HepG2 (cell line): ENCODE measurements around the gene MAP2K5. TPM values are rescaled to one million over a fixed set of nuclear protein-coding genes. Genes with fewer than 3 reads are reported as not detected.

Experiments
- ATAC-seq: fragments of 200-7000 bp; cut with Tn5 transposase; 3 replicates; pipeline ENCODE4 v1.9.1; 2020; ENCODE audit warnings: mild to moderate bottlenecking, moderate library complexity
- BruUV-seq: library from RNA; stranded (reverse); fragments of 400-500 nt; replicated peaks from 2 replicates; lab custom pipeline; 2021; lab: Mats Ljungman, UMichigan
- CTCF ChIA-PET: fragments of 300-600 bp; formaldehyde crosslinking; extraction: SDS; loops from one replicate; lab custom pipeline; 2021; ENCODE audit warnings: low total read pairs, inconsistent platforms, low intra/inter-chr PET ratio; lab: Yijun Ruan, JAX
- POLR2A ChIA-PET: fragments of 350-600 bp; sonication (Branson Sonifier 250); formaldehyde crosslinking; loops from one replicate; lab custom pipeline; 2020; ENCODE audit warnings: antibody characterized with exemption, inconsistent platforms; lab: Yijun Ruan, JAX
- DNase-seq: peaks from one replicate; pipeline ENCODE4 v3.0.0-alpha.2; 2015; ENCODE audit warnings: low spot score
- FAIRE-seq: peaks from 3 replicates; lab custom pipeline; 2011; peaks lifted over from hg19 to GRCh38; lab: Jason Lieb, UNC
- H2AFZ ChIP-seq: one replicate; pipeline ENCODE4 v1.6.1; 2011; ENCODE audit warnings: low read length, inconsistent platforms
- H3K27ac ChIP-seq: fragments of 300-600 bp; 3 replicates; pipeline ENCODE4 v1.8.0; 2011; ENCODE audit warnings: mixed run types, mild to moderate bottlenecking, mixed read lengths, low read length, inconsistent platforms; ENCODE audit not compliant: insufficient read depth; ENCODE audit errors: extremely low read length
- H3K27me3 ChIP-seq, 2 experiments: fragments of 200-600 bp in 1 of 2; 2 replicates in 1 of 2; 3 replicates in 1 of 2; pipeline versions ENCODE4 v1.6.0 to v1.8.0; 2011; ENCODE audit warnings: low read length in 2 of 2, mild to moderate bottlenecking in 2 of 2, moderate library complexity in 2 of 2, inconsistent platforms in 1 of 2; ENCODE audit not compliant: insufficient read depth in 2 of 2, control insufficient read depth in 1 of 2
- H3K36me3 ChIP-seq, 2 experiments: fragments of 200-600 bp in 1 of 2; replicated peaks in 1 of 2; 2 replicates in 1 of 2; 3 replicates in 1 of 2; pipeline versions ENCODE4 v1.5.1 to v1.8.0; 2011; ENCODE audit warnings: low read length in 2 of 2, inconsistent platforms in 1 of 2; ENCODE audit not compliant: insufficient read depth in 2 of 2, control insufficient read depth in 1 of 2
- H3K4me1 ChIP-seq: 2 replicates; pipeline ENCODE4 v1.5.1; 2012; ENCODE audit warnings: low read length, inconsistent platforms; ENCODE audit not compliant: insufficient read depth
- H3K4me2 ChIP-seq: 2 replicates; pipeline ENCODE4 v1.6.0; 2011; ENCODE audit warnings: low read depth, low read length, inconsistent platforms
- H3K4me3 ChIP-seq, 3 experiments: fragments of 200-600 bp in 1 of 3; sonication (generic), shearing (Covaris generic) in 1 of 3; replicated peaks in 1 of 3; 2 replicates each; pipeline ENCODE4 v1.5.1; 2011 to 2016; ENCODE audit warnings: low read length in 3 of 3, inconsistent platforms in 2 of 3, low read depth in 2 of 3, mild to moderate bottlenecking in 2 of 3, control low read depth in 1 of 3, mixed read lengths in 1 of 3; ENCODE audit not compliant: insufficient read depth in 1 of 3
- H3K79me2 ChIP-seq: one replicate; pipeline ENCODE4 v1.6.1; 2011; ENCODE audit warnings: low read length, inconsistent platforms; ENCODE audit not compliant: insufficient read depth
- H3K9ac ChIP-seq: 2 replicates; pipeline ENCODE4 v1.6.0; 2011; ENCODE audit warnings: mild to moderate bottlenecking, low read depth, low read length, inconsistent platforms; ENCODE audit not compliant: insufficient read depth
- H3K9me3 ChIP-seq: 2 replicates; pipeline ENCODE4 v1.5.1; 2012; ENCODE audit warnings: mild to moderate bottlenecking, low read length
- H4K20me1 ChIP-seq: 2 replicates; pipeline ENCODE4 v1.6.0; 2011; ENCODE audit warnings: inconsistent platforms, mild to moderate bottlenecking, low read length, moderate library complexity; ENCODE audit not compliant: insufficient read depth
- ATAD3A ChIP-seq: sonication (generic); formaldehyde crosslinking; IDR thresholded peaks from 2 replicates; pipeline ENCODE4 v1.4.0; 2020; ENCODE audit warnings: missing genetic modification reagents
- KLF6 ChIP-seq: IDR thresholded peaks from 2 replicates; pipeline ENCODE4 v1.8.0; 2016; ENCODE audit warnings: missing biosample characterization, missing genetic modification reagents
- ZNF652 ChIP-seq: IDR thresholded peaks from 2 replicates; pipeline ENCODE4 v1.6.1; 2016; ENCODE audit warnings: low read depth, borderline replicate concordance
- WGBS: methylation state at CpG from one replicate; pipeline ENCODE4 v1.1.6; 2017; ENCODE audit warnings: low lambda C conversion rate; 5-methylcytosine and 5-hydroxymethylcytosine counted together
- in situ Hi-C: cut with HindIII; loops from 2 replicates; pipeline ENCODE4 v1.10.0; 2017; ENCODE audit warnings: low pct_unique_long_range_greater_than_20kb; ENCODE audit not compliant: extremely low pct_ligation_motif_present
- intact Hi-C: fragments of 100-400 bp; cut with micrococcal nuclease; formaldehyde crosslinking; loops from one replicate; pipeline ENCODE4 v1.10.0; 2022; ENCODE audit not compliant: unreplicated experiment
- polyA plus RNA-seq, 8 experiments: library from polyadenylated mRNA; depleted of rRNA in 3 of 8; stranded (reverse) in 7 of 8; unstranded in 1 of 8; fragments of >200 nt; fragmentation: Illumina TruSeq in 4 of 8; extraction: Trizol in 4 of 8; gene quantifications; 2 replicates each; pipeline versions ENCODE4 v1.2.1 to v1.2.3, GENCODE V29; 2011 to 2016; ENCODE audit warnings: low read depth in 4 of 8, missing spikeins in 1 of 8, mixed read lengths in 1 of 8; ENCODE audit not compliant: insufficient read depth in 1 of 8
- total RNA-seq, 5 experiments: library from RNA; depleted of rRNA; stranded (reverse); fragments of >200 nt; fragmentation: Illumina TruSeq; extraction: Trizol; gene quantifications; 2 replicates each; pipeline ENCODE4 v1.2.3, GENCODE V29; 2016; ENCODE audit warnings: low read depth in 1 of 5
- TF ChIP-seq, protein P1 (sequence below), 2 experiments: sonication (generic) in 1 of 2; formaldehyde crosslinking in 1 of 2; IDR thresholded peaks; 2 replicates each; pipeline versions ENCODE4 v1.4.0 to v1.6.1; 2016 to 2020; ENCODE audit warnings: borderline replicate concordance in 1 of 2, low read depth in 1 of 2, mild to moderate bottlenecking in 1 of 2, missing genetic modification reagents in 1 of 2

Gene MAP2K5
- total and polyA plus RNA-seq, 2 of the 13 experiments (the other 11 are each of a cell fraction or from before 2014, with no cell fraction given), result 4.0 to 4.3 TPM

DNA sequence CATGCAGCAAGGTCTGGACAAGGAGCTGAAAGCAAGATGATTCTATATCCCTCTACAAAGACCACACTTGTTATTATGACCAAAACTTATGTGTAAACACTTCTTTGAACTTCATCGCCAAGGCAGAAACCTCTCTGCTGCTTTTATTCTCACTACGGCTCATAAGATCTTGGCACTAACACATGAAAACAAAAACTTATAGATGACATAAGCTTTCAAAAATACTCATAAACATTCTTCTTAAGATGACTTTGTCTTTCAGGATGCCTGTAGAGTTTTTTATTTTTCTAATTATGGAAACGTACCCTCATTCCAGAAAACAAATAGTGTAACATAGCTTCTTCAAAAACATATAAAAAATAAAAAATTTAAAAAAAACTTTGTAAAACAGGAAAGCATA is 34.1 kb upstream of the MAP2K5 start:
- Histone ChIP-seq H3K4me1 (0 out of 2 replicates have a peak, but pooled peaks cover 5% of the 10 kb centered on the region), H3K9me3 (no peaks in the 10 kb centered on the region), H3K27ac (no peak overlapping the region), H3K79me2 (no peaks in the 10 kb centered on the region), H3K4me3 (no peak overlapping the region), H3K27me3 (no peaks in the 10 kb centered on the region), H3K9ac (no peak overlapping the region), H3K36me3 (peaks cover 1 to 11% of the 10 kb centered on the region in 2 experiments; a peak in 2 of 5 replicates), H3K4me2 (no peak overlapping the region), H2AFZ (no peak overlapping the region), H4K20me1 (no peaks in the 10 kb centered on the region)
- intact Hi-C loops, result no loop called here
- FAIRE-seq, result no peak
- no peak for DNase-seq
- in situ Hi-C loops, result no loop called here
- 97% methylated on average over 3 of the region's 3 CpGs for WGBS
- ChIA-PET CTCF (no interaction called here), POLR2A (no interaction called here)
- TF ChIP-seq, protein P1, sequence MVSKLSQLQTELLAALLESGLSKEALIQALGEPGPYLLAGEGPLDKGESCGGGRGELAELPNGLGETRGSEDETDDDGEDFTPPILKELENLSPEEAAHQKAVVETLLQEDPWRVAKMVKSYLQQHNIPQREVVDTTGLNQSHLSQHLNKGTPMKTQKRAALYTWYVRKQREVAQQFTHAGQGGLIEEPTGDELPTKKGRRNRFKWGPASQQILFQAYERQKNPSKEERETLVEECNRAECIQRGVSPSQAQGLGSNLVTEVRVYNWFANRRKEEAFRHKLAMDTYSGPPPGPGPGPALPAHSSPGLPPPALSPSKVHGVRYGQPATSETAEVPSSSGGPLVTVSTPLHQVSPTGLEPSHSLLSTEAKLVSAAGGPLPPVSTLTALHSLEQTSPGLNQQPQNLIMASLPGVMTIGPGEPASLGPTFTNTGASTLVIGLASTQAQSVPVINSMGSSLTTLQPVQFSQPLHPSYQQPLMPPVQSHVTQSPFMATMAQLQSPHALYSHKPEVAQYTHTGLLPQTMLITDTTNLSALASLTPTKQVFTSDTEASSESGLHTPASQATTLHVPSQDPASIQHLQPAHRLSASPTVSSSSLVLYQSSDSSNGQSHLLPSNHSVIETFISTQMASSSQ (IDR thresholded peaks at IDR 0.05; ENCODE audit: low read depth), result no peak
- TF ChIP-seq, protein P1 (CRISPR knock-in tag; IDR thresholded peaks at IDR 0.05; ENCODE audit: borderline replicate concordance), result no peak
- TF ChIP-seq KLF6 (CRISPR knock-in tag) (no peak), ZNF652 (no peak), ATAD3A (CRISPR knock-in tag) (no peak)
- no TSS peak for BruUV-seq
- ATAC-seq, result no peak
